Left hindlimb (tissue), 1 donor: ENCODE data around the gene KLHL18.
"Not testable (repeated sequence)": the region's sequence is repeated elsewhere in the genome, so short reads cannot be mapped to it uniquely, and the experiment has no call there.

Source experiments
- DNase-seq: peaks from one replicate; pipeline ENCODE4 v3.0.0-alpha.2; 2018

KLHL18 gene

GRCh38 chr3:47314056-47314764 lies 31.5 kb downstream of the KLHL18 start:
- no peak for DNase-seq

GRCh38 chr3:47315069-47315647 lies 32.4 kb downstream of the KLHL18 start:
- no peak for DNase-seq

GRCh38 chr3:47316151-47316550 lies 33.4 kb downstream of the KLHL18 start:
- not testable (repeated sequence) for DNase-seq

- no peak for DNase-seq
Observed at GRCh38 chr3:47318916-47319315, 36.2 kb downstream of the KLHL18 start.

GRCh38 chr3:47319956-47320355 lies 37.2 kb downstream of the KLHL18 start:
- DNase-seq, result no peak

- no peak for DNase-seq
Observed at GRCh38 chr3:47323431-47324277, 40.9 kb downstream of the KLHL18 start.

- peak; percentile 65 for DNase-seq
Observed at GRCh38 chr3:47324278-47324865, 41.6 kb downstream of the KLHL18 start.

- no peak for DNase-seq
Observed at GRCh38 chr3:47333907-47334306, 51.2 kb downstream of the KLHL18 start.

GRCh38 chr3:47337656-47338055 lies 54.9 kb downstream of the KLHL18 start:
- DNase-seq, result no peak

- no peak for DNase-seq
Observed at GRCh38 chr3:47339951-47340350, 57.2 kb downstream of the KLHL18 start.

- DNase-seq, result no peak
Observed at GRCh38 chr3:47340866-47341265, 58.1 kb downstream of the KLHL18 start.

GRCh38 chr3:47342151-47342550 lies 59.4 kb downstream of the KLHL18 start:
- peak; percentile 66 for DNase-seq

GRCh38 chr3:47342812-47343211 lies 60.1 kb downstream of the KLHL18 start:
- no peak for DNase-seq

GRCh38 chr3:47343471-47343971 lies 60.8 kb downstream of the KLHL18 start:
- DNase-seq, result no peak

- no peak for DNase-seq
Observed at GRCh38 chr3:47344971-47345370, 62.2 kb downstream of the KLHL18 start.

- no peak for DNase-seq
Observed at GRCh38 chr3:47347217-47347801, 64.6 kb downstream of the KLHL18 start.

GRCh38 chr3:47348411-47349154 lies 65.8 kb downstream of the KLHL18 start:
- DNase-seq, result no peak

GRCh38 chr3:47355010-47355409 lies 72.3 kb downstream of the KLHL18 start:
- DNase-seq, result no peak

- DNase-seq, result no peak
Observed at GRCh38 chr3:47356201-47356600, 73.5 kb downstream of the KLHL18 start.

- DNase-seq, result no peak
Observed at GRCh38 chr3:47359323-47359722, 76.6 kb downstream of the KLHL18 start.

GRCh38 chr3:47360110-47360517 lies 77.4 kb downstream of the KLHL18 start:
- DNase-seq, result not testable (repeated sequence)

GRCh38 chr3:47362701-47363100 lies 80.0 kb downstream of the KLHL18 start:
- no peak for DNase-seq
